ENCODE measurements around the gene ATP11A.

The ATP11A gene

GRCh38 chr13:112769615-112770014 is 79.8 kb downstream of the ATP11A start:
- H4K8ac ChIP-seq (ENCODE audit: low read depth, low read length), result no peak overlapping the region
- H3K23ac ChIP-seq (ENCODE audit: low read length), result no peak overlapping the region
- H3K27ac ChIP-seq (ENCODE audit: low read depth, low read length), result no peak overlapping the region
- H3K4me2 ChIP-seq (ENCODE audit: low read length), result no peak overlapping the region
- no peak overlapping the region for H2BK120ac ChIP-seq (ENCODE audit: insufficient read depth, low read length, poor library complexity)
- H3K4ac ChIP-seq (ENCODE audit: low read depth, low read length), result peak overlapping the region; percentile 6
- no peak overlapping the region for H4K91ac ChIP-seq (ENCODE audit: low read depth, low read length)
- H3K18ac ChIP-seq (ENCODE audit: low read length), result no peak overlapping the region
- H3K9ac ChIP-seq (ENCODE audit: low read length), result no peak overlapping the region
- H3K14ac ChIP-seq (ENCODE audit: low read length), result no peak overlapping the region
- peaks cover 5 to 7% of the 10 kb centered on the region in 2 experiments for H3K4me1 ChIP-seq (ENCODE audit: control insufficient read depth in 1 of 2, insufficient read depth in 2 of 2, low read length in 2 of 2)
- H3K9me3 ChIP-seq (ENCODE audit: insufficient read depth, low read depth, low read length), result no peaks in the 10 kb centered on the region
- no peak overlapping the region for H3K4me3 ChIP-seq (ENCODE audit: low read depth, low read length)
- H2BK12ac ChIP-seq (ENCODE audit: low read length), result no peak overlapping the region
- no peak for DNase-seq
- H2BK5ac ChIP-seq (ENCODE audit: low read depth, low read length, poor library complexity), result no peak overlapping the region
- no CpG with 5 or more reads among the region's 18 CpGs for WGBS (ENCODE audit: extremely low coverage, insufficient coverage, insufficient read length)
- no peaks in the 10 kb centered on the region for H3K27me3 ChIP-seq (ENCODE audit: insufficient read depth, low read length)
- no peak overlapping the region for H4K12ac ChIP-seq (ENCODE audit: low read depth, low read length)
- peak overlapping the region; percentile 25 for H2AFZ ChIP-seq (ENCODE audit: insufficient read depth, low read length, poor library complexity)
- peaks cover 2 to 5% of the 10 kb centered on the region in 2 experiments for H3K36me3 ChIP-seq (ENCODE audit: control insufficient read depth in 1 of 2, insufficient read depth in 2 of 2, low read length in 2 of 2)
- peaks cover 4% of the 10 kb centered on the region for H3K79me2 ChIP-seq (ENCODE audit: control insufficient read depth, insufficient read depth, low read length, poor library complexity)
- no peak overlapping the region for H2AK5ac ChIP-seq (ENCODE audit: low read length)
- no peaks in the 10 kb centered on the region for H3K79me1 ChIP-seq (ENCODE audit: low read length)

DNA sequence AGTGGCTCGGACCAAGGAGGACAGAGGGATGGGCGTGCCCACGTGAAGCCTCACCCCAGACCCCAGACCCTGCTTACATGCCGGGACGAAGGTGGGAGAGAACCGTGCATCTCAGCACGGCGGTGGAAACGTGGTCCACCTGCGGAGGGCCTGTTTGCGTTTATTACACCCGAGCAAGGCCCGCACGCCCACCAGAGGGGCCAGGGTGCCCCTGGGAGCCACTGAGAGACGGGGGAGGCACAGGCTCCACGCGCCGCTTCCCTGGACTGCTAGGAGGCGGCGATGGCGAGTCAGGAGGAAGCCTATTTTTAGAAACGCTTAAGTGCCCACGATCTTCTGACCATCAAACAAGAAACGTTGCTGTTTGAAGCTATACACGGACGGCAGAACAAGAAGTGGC is 80.7 kb downstream of the ATP11A start:
- H2AFZ ChIP-seq (ENCODE audit: insufficient read depth, low read length, poor library complexity), result peak overlapping the region; percentile 27
- H2BK120ac ChIP-seq (ENCODE audit: insufficient read depth, low read length, poor library complexity), result no peak overlapping the region
- H3K79me1 ChIP-seq (ENCODE audit: low read length), result no peaks in the 10 kb centered on the region
- no CpG with 5 or more reads among the region's 26 CpGs for WGBS (ENCODE audit: extremely low coverage, insufficient coverage, insufficient read length)
- H3K18ac ChIP-seq (ENCODE audit: low read length), result no peak overlapping the region
- H4K12ac ChIP-seq (ENCODE audit: low read depth, low read length), result no peak overlapping the region
- H3K4me1 ChIP-seq (ENCODE audit: control insufficient read depth in 1 of 2, insufficient read depth in 2 of 2, low read length in 2 of 2), result peaks cover 0 to 2% of the 10 kb centered on the region in 2 experiments
- no peak overlapping the region for H3K4ac ChIP-seq (ENCODE audit: low read depth, low read length)
- no peak overlapping the region for H4K8ac ChIP-seq (ENCODE audit: low read depth, low read length)
- no peak overlapping the region for H2BK5ac ChIP-seq (ENCODE audit: low read depth, low read length, poor library complexity)
- H3K9me3 ChIP-seq (ENCODE audit: insufficient read depth, low read depth, low read length), result no peaks in the 10 kb centered on the region
- no peak overlapping the region for H2BK12ac ChIP-seq (ENCODE audit: low read length)
- peaks cover 4% of the 10 kb centered on the region for H3K79me2 ChIP-seq (ENCODE audit: control insufficient read depth, insufficient read depth, low read length, poor library complexity)
- no peak overlapping the region for H3K9ac ChIP-seq (ENCODE audit: low read length)
- no peak overlapping the region for H3K4me3 ChIP-seq (ENCODE audit: low read depth, low read length)
- DNase-seq, result no peak
- no peaks in the 10 kb centered on the region for H3K27me3 ChIP-seq (ENCODE audit: insufficient read depth, low read length)
- no peak overlapping the region for H4K91ac ChIP-seq (ENCODE audit: low read depth, low read length)
- H3K27ac ChIP-seq (ENCODE audit: low read depth, low read length), result no peak overlapping the region
- no peak overlapping the region for H3K23ac ChIP-seq (ENCODE audit: low read length)
- H3K14ac ChIP-seq (ENCODE audit: low read length), result no peak overlapping the region
- H2AK5ac ChIP-seq (ENCODE audit: low read length), result no peak overlapping the region
- H3K4me2 ChIP-seq (ENCODE audit: low read length), result no peak overlapping the region
- H3K36me3 ChIP-seq (ENCODE audit: control insufficient read depth in 1 of 2, insufficient read depth in 2 of 2, low read length in 2 of 2), result peaks cover 2 to 5% of the 10 kb centered on the region in 2 experiments

DNA sequence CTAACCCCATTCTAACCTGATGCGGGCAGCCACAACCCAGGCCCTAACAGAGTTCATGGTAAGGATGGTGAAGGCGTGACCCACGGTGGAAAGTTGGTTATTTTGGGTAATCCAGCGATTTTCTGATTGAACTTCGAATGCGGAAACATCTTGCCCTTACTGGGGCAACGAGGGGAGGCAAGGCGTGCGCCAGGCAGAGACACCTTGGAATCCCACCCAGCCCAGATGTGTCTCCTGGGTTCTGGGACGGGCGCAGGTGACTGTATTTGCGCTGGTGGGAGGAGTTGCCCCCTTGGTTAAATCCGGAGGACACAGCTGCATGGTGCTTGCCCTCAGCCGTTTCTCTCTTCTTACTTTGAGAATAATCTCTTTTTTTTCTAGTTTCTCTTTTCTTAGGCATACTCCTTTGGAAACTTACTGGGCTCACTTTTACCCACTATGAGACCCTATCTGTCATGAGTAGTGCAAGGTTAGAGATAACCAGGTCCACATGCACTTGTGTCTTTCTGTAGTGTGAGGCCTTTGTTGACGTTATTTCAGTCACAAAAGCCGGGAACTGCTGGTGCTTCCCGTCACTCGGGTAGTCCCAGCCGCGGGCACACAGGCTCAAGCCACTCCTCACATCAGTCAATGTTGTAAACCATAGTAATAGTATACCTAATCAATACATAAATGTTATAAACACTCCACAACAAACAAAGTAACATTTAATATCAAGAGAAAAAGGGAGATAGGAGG is 81.5 kb downstream of the ATP11A start:
- Histone ChIP-seq H3K14ac (ENCODE audit: low read length) (no peak overlapping the region), H4K8ac (ENCODE audit: low read depth, low read length) (no peak overlapping the region), H3K23ac (ENCODE audit: low read length) (no peak overlapping the region), H3K4ac (ENCODE audit: low read depth, low read length) (no peak overlapping the region), H3K4me2 (ENCODE audit: low read length) (no peak overlapping the region), H3K27me3 (ENCODE audit: insufficient read depth, low read length) (no peaks in the 10 kb centered on the region), H3K4me1 (ENCODE audit: control insufficient read depth in 1 of 2, insufficient read depth in 2 of 2, low read length in 2 of 2) (peaks cover 8% of the 10 kb centered on the region in 2 experiments), H3K18ac (ENCODE audit: low read length) (no peak overlapping the region), H2AK5ac (ENCODE audit: low read length) (no peak overlapping the region), H3K27ac (ENCODE audit: low read depth, low read length) (no peak overlapping the region), H3K4me3 (ENCODE audit: low read depth, low read length) (no peak overlapping the region), H3K36me3 (ENCODE audit: control insufficient read depth in 1 of 2, insufficient read depth in 2 of 2, low read length in 2 of 2) (peaks cover 2 to 5% of the 10 kb centered on the region in 2 experiments), H4K12ac (ENCODE audit: low read depth, low read length) (no peak overlapping the region), H2BK120ac (ENCODE audit: insufficient read depth, low read length, poor library complexity) (no peak overlapping the region), H2BK5ac (ENCODE audit: low read depth, low read length, poor library complexity) (no peak overlapping the region), H4K91ac (ENCODE audit: low read depth, low read length) (no peak overlapping the region), H2AFZ (ENCODE audit: insufficient read depth, low read length, poor library complexity) (no peak overlapping the region), H3K79me2 (ENCODE audit: control insufficient read depth, insufficient read depth, low read length, poor library complexity) (peaks cover 4% of the 10 kb centered on the region), H3K9ac (ENCODE audit: low read length) (no peak overlapping the region), H3K79me1 (ENCODE audit: low read length) (no peaks in the 10 kb centered on the region), H3K9me3 (ENCODE audit: insufficient read depth, low read depth, low read length) (no peaks in the 10 kb centered on the region), H2BK12ac (ENCODE audit: low read length) (no peak overlapping the region)
- WGBS (ENCODE audit: extremely low coverage, insufficient coverage, insufficient read length), result no CpG with 5 or more reads among the region's 20 CpGs
- no peak for DNase-seq

- H3K36me3 ChIP-seq (ENCODE audit: control insufficient read depth in 1 of 2, insufficient read depth in 2 of 2, low read length in 2 of 2), result peaks cover 2 to 5% of the 10 kb centered on the region in 2 experiments
- WGBS (ENCODE audit: extremely low coverage, insufficient coverage, insufficient read length), result no CpG with 5 or more reads among the region's 18 CpGs
- H3K27me3 ChIP-seq (ENCODE audit: insufficient read depth, low read length), result no peaks in the 10 kb centered on the region
- no peak for DNase-seq
- no peak overlapping the region for H3K4ac ChIP-seq (ENCODE audit: low read depth, low read length)
- no peak overlapping the region for H3K4me2 ChIP-seq (ENCODE audit: low read length)
- H3K9me3 ChIP-seq (ENCODE audit: insufficient read depth, low read depth, low read length), result no peaks in the 10 kb centered on the region
- no peak overlapping the region for H2BK120ac ChIP-seq (ENCODE audit: insufficient read depth, low read length, poor library complexity)
- no peak overlapping the region for H2BK5ac ChIP-seq (ENCODE audit: low read depth, low read length, poor library complexity)
- peaks cover 8% of the 10 kb centered on the region in 2 experiments for H3K4me1 ChIP-seq (ENCODE audit: control insufficient read depth in 1 of 2, insufficient read depth in 2 of 2, low read length in 2 of 2)
- H3K18ac ChIP-seq (ENCODE audit: low read length), result no peak overlapping the region
- peaks cover 4% of the 10 kb centered on the region for H3K79me2 ChIP-seq (ENCODE audit: control insufficient read depth, insufficient read depth, low read length, poor library complexity)
- no peaks in the 10 kb centered on the region for H3K79me1 ChIP-seq (ENCODE audit: low read length)
- H3K9ac ChIP-seq (ENCODE audit: low read length), result no peak overlapping the region
- no peak overlapping the region for H4K12ac ChIP-seq (ENCODE audit: low read depth, low read length)
- no peak overlapping the region for H4K8ac ChIP-seq (ENCODE audit: low read depth, low read length)
- no peak overlapping the region for H4K91ac ChIP-seq (ENCODE audit: low read depth, low read length)
- no peak overlapping the region for H3K23ac ChIP-seq (ENCODE audit: low read length)
- no peak overlapping the region for H3K4me3 ChIP-seq (ENCODE audit: low read depth, low read length)
- no peak overlapping the region for H3K27ac ChIP-seq (ENCODE audit: low read depth, low read length)
- no peak overlapping the region for H2BK12ac ChIP-seq (ENCODE audit: low read length)
- H2AK5ac ChIP-seq (ENCODE audit: low read length), result no peak overlapping the region
- no peak overlapping the region for H3K14ac ChIP-seq (ENCODE audit: low read length)
- H2AFZ ChIP-seq (ENCODE audit: insufficient read depth, low read length, poor library complexity), result no peak overlapping the region
These were observed 82.2 kb downstream of the ATP11A start for GRCh38 chr13:112771877-112772538.
